DND-41 (cell line): ENCODE results near the gene EXOC6.

ENCODE experiments used
- ATAC-seq: fragments of 200-7000 bp; cut with Tn5 transposase; 3 replicates; pipeline ENCODE4 v1.9.1; 2021; ENCODE audit warnings: low read depth; ENCODE audit not compliant: insufficient read depth
- DNase-seq: peaks from one replicate; pipeline ENCODE4 v3.0.0-alpha.2; 2020
- H2AFZ ChIP-seq: 2 replicates; pipeline ENCODE4 v1.6.0; 2012; ENCODE audit warnings: low read depth, low read length
- H3K27ac ChIP-seq: 2 replicates; pipeline ENCODE4 v1.5.1; 2012; ENCODE audit warnings: low read length, inconsistent platforms
- H3K27me3 ChIP-seq: fragments of 200-600 bp; sonication (generic); 2 replicates; pipeline ENCODE4 v1.6.0; 2012; ENCODE audit warnings: low read length, mild to moderate bottlenecking, inconsistent platforms; ENCODE audit not compliant: insufficient read depth, poor library complexity
- H3K36me3 ChIP-seq: 2 replicates; pipeline ENCODE4 v1.5.1; 2012; ENCODE audit warnings: low read length, inconsistent platforms; ENCODE audit not compliant: insufficient read depth
- H3K4me1 ChIP-seq: 2 replicates; pipeline ENCODE4 v1.5.1; 2012; ENCODE audit warnings: mild to moderate bottlenecking, low read length; ENCODE audit not compliant: insufficient read depth
- H3K4me2 ChIP-seq: 2 replicates; pipeline ENCODE4 v1.6.0; 2012; ENCODE audit warnings: mild to moderate bottlenecking, moderate library complexity, low read length, inconsistent platforms; ENCODE audit not compliant: insufficient read depth
- H3K4me3 ChIP-seq, 2 experiments: fragments of 200-600 bp in 1 of 2; shearing (Covaris generic) in 1 of 2; 2 replicates each; pipeline ENCODE4 v1.5.1; 2012 to 2016; ENCODE audit warnings: inconsistent platforms in 2 of 2, low read length in 2 of 2, mild to moderate bottlenecking in 2 of 2, low read depth in 1 of 2, moderate library complexity in 1 of 2
- H3K79me2 ChIP-seq: 2 replicates; pipeline ENCODE4 v1.6.0; 2012; ENCODE audit warnings: low read length, inconsistent platforms; ENCODE audit not compliant: insufficient read depth
- H3K9ac ChIP-seq: 2 replicates; pipeline ENCODE4 v1.6.0; 2012; ENCODE audit warnings: low read depth, mild to moderate bottlenecking, inconsistent platforms, low read length, moderate library complexity
- H3K9me3 ChIP-seq: 2 replicates; pipeline ENCODE4 v1.5.1; 2012; ENCODE audit warnings: low read length, moderate library complexity, mild to moderate bottlenecking, inconsistent platforms; ENCODE audit not compliant: insufficient read depth, severe bottlenecking
- H4K20me1 ChIP-seq: 2 replicates; pipeline ENCODE4 v1.6.0; 2012; ENCODE audit warnings: low read length; ENCODE audit not compliant: insufficient read depth
- CTCF ChIP-seq: IDR thresholded peaks from 2 replicates; pipeline ENCODE4 v1.5.1; 2012; ENCODE audit warnings: borderline replicate concordance, low read length, moderate library complexity, mild to moderate bottlenecking; ENCODE audit not compliant: poor library complexity, severe bottlenecking; ENCODE audit errors: extremely low read depth
- EZH2 ChIP-seq: IDR thresholded peaks from 3 replicates; pipeline ENCODE4 v1.6.1; 2012; ENCODE audit warnings: borderline replicate concordance, low read depth, mild to moderate bottlenecking, moderate library complexity, low read length, inconsistent platforms; ENCODE audit not compliant: severe bottlenecking

EXOC6 gene

GRCh38 chr10:92873029-92873428, 24.7 kb downstream of the EXOC6 start:
- H3K9ac ChIP-seq = no peak overlapping the region
- no peaks in the 10 kb centered on the region for H3K9me3 ChIP-seq
- TF ChIP-seq EZH2 (no peak), CTCF (no peak)
- no peak overlapping the region for H3K4me3 ChIP-seq
- H2AFZ ChIP-seq = no peak overlapping the region
- no peak for ATAC-seq
- no peak overlapping the region for H3K4me2 ChIP-seq
- H3K4me1 ChIP-seq = no peaks in the 10 kb centered on the region
- H4K20me1 ChIP-seq = peaks cover 32% of the 10 kb centered on the region; the same call in 1 of the 2 replicates
- H3K36me3 ChIP-seq = no peaks in the 10 kb centered on the region
- H3K79me2 ChIP-seq = peaks cover 85% of the 10 kb centered on the region
- no peak overlapping the region for H3K27ac ChIP-seq
- DNase-seq = no peak
- H3K27me3 ChIP-seq = no peaks in the 10 kb centered on the region

- Histone ChIP-seq H3K79me2 (peaks cover 82% of the 10 kb centered on the region), H3K27ac (no peak overlapping the region)
- ATAC-seq = no peak
These were observed 28.3 kb downstream of the EXOC6 start for GRCh38 chr10:92876509-92877036.

GRCh38 chr10:92880233-92880861, 32.0 kb downstream of the EXOC6 start:
- H3K4me2 ChIP-seq = no peak overlapping the region
- TF ChIP-seq CTCF = peak; percentile 52
- TF ChIP-seq EZH2 = no peak
- no peak overlapping the region for H3K9ac ChIP-seq
- no peak overlapping the region for H3K4me3 ChIP-seq
- DNase-seq = no peak
- no peaks in the 10 kb centered on the region for H3K4me1 ChIP-seq
- peaks cover 34% of the 10 kb centered on the region; the same call in 1 of the 2 replicates for H4K20me1 ChIP-seq
- no peak overlapping the region for H3K27ac ChIP-seq
- peaks cover 67% of the 10 kb centered on the region for H3K79me2 ChIP-seq
- no peaks in the 10 kb centered on the region for H3K9me3 ChIP-seq
- H2AFZ ChIP-seq = no peak overlapping the region
- ATAC-seq = peak; percentile 72; the same call in 2 of the 3 replicates
- no peaks in the 10 kb centered on the region for H3K36me3 ChIP-seq
- no peaks in the 10 kb centered on the region for H3K27me3 ChIP-seq

More at GRCh38 chr10:92876509-92877036, 28.3 kb downstream of the EXOC6 start:
- Histone ChIP-seq H3K4me3 (no peak overlapping the region), H3K9ac (no peak overlapping the region), H3K36me3 (no peaks in the 10 kb centered on the region), H3K27me3 (no peaks in the 10 kb centered on the region), H3K4me1 (no peaks in the 10 kb centered on the region), H4K20me1 (peaks cover 34% of the 10 kb centered on the region; the same call in 1 of the 2 replicates), H3K9me3 (no peaks in the 10 kb centered on the region), H3K4me2 (no peak overlapping the region), H2AFZ (no peak overlapping the region)
- no peak for DNase-seq
- TF ChIP-seq CTCF (no peak), EZH2 (no peak)
